ENCODE data around the gene NDEL1. TPM values are rescaled to one million over a fixed set of nuclear protein-coding genes. Genes with fewer than 3 reads are reported as not detected.

Gene NDEL1
- total RNA-seq, 1 donor from 2014 or later, result 43.5 TPM

DNA sequence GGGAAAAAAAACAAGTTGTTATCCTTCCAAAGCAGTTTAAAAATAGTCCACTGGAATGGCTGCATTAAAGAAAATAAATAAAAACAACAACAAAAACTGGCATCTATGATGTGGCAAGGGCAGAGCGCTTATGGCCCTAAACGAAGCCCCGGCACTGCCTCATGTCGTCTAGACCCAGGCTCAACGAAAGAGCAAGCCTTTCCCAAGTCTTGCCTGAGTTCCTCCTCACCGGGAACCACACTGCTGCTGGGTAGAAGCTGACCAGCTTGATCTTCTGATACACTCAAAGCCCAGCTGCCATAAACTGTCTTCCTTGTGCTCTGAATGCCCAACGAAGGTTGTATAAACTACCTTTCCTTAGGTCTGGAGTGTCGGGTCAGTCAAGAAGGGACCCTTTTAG is 37.0 kb downstream of the NDEL1 start:
- TF ChIP-seq, protein P1, sequence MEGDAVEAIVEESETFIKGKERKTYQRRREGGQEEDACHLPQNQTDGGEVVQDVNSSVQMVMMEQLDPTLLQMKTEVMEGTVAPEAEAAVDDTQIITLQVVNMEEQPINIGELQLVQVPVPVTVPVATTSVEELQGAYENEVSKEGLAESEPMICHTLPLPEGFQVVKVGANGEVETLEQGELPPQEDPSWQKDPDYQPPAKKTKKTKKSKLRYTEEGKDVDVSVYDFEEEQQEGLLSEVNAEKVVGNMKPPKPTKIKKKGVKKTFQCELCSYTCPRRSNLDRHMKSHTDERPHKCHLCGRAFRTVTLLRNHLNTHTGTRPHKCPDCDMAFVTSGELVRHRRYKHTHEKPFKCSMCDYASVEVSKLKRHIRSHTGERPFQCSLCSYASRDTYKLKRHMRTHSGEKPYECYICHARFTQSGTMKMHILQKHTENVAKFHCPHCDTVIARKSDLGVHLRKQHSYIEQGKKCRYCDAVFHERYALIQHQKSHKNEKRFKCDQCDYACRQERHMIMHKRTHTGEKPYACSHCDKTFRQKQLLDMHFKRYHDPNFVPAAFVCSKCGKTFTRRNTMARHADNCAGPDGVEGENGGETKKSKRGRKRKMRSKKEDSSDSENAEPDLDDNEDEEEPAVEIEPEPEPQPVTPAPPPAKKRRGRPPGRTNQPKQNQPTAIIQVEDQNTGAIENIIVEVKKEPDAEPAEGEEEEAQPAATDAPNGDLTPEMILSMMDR (IDR thresholded peaks at IDR 0.05; ENCODE audit: insufficient read depth, low read length, poor library complexity, severe bottlenecking), result no peak
- Histone ChIP-seq H3K27me3 (ENCODE audit: control insufficient read depth, insufficient read depth, low read length) (no peaks in the 10 kb centered on the region), H3K4me3 (ENCODE audit: low read depth, low read length) (no peak overlapping the region), H3K36me3 (ENCODE audit: control insufficient read depth, insufficient read depth, low read length) (no peaks in the 10 kb centered on the region)
- DNase-seq (ENCODE audit: low read depth), result no peak

DNA sequence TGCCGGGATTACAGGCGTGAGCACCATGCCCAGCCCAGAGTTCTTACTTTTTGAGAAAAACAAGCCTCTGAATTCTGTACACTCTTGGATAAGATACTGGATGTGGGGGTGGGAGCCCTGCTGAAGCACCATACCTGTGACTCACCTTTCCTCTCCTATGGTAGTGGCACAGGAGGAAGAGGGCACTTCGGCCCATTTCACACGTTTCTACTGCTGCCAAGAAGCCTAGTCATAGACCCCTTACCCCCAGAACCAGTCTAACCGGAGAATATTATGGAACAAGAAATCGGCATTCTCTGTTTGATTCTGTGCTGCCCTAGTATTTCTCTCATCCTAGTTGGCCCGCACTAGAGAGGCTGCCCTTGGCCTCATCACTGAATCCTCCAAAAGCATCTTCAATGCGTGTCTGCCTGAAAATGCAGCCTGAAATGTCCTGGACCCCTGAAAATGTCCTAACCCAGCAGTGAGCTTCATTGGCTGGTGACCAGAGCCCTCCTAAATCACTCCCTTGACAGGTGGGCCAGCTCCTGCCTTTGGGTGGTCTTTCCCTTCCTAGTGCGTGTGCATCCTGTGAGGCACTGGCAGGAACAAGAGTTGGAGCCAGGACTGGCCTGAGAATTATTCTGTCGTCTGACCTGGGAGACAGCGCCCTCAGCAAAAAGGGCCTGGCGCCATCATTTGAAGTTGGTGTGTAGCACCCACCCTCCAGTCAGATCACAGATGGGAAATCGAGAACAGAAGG is 37.9 kb downstream of the NDEL1 start:
- Histone ChIP-seq H3K27me3 (ENCODE audit: control insufficient read depth, insufficient read depth, low read length) (no peaks in the 10 kb centered on the region), H3K4me3 (ENCODE audit: low read depth, low read length) (no peak overlapping the region), H3K36me3 (ENCODE audit: control insufficient read depth, insufficient read depth, low read length) (no peaks in the 10 kb centered on the region)
- TF ChIP-seq, protein P1 (IDR thresholded peaks at IDR 0.05; ENCODE audit: insufficient read depth, low read length, poor library complexity, severe bottlenecking), result no peak
- no peak for DNase-seq (ENCODE audit: low read depth)

DNA sequence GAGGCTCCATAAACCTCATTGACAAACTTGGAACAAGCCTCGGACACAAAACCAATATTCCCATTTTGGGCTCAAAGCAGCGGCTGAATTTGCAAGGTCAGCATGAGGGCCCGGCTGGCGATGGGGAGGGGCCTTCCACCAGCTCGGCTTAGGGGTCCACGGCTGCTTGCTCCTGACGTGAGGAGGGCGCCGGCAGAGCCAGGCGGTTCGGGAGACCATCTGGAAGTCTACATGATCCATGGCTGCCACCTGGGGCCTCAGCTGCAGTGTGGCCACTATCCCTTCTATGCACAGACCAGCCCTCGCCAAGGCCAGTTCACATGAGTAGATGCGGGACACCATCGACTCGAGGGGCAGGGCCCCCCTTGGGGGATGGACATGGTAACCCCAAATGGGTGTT is 39.1 kb downstream of the NDEL1 start:
- no peak for DNase-seq (ENCODE audit: low read depth)
- no peak overlapping the region for H3K4me3 ChIP-seq (ENCODE audit: low read depth, low read length)
- no peaks in the 10 kb centered on the region for H3K27me3 ChIP-seq (ENCODE audit: control insufficient read depth, insufficient read depth, low read length)
- no peaks in the 10 kb centered on the region for H3K36me3 ChIP-seq (ENCODE audit: control insufficient read depth, insufficient read depth, low read length)
- TF ChIP-seq, protein P1 (IDR thresholded peaks at IDR 0.05; ENCODE audit: insufficient read depth, low read length, poor library complexity, severe bottlenecking), result no peak

DNA sequence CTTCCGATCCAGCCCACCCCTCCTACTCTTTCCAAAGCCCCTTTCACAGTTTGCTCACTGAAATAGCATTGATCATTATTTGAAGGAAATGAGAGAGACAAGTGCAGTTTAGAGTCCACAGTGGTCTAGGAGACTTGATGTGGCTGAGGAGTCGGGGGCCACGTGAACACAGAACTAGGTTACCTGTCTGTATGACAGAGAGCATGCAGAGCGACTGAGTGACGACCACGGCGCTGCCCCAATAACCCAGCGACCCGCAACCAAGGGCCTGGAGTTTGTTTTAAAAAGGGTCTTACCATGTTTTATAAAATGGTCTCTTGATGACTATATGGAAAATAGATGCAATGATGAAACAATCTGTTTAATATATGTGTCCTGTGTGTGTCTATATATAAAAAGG is 39.5 kb downstream of the NDEL1 start:
- Histone ChIP-seq H3K36me3 (ENCODE audit: control insufficient read depth, insufficient read depth, low read length) (no peaks in the 10 kb centered on the region), H3K4me3 (ENCODE audit: low read depth, low read length) (no peak overlapping the region), H3K27me3 (ENCODE audit: control insufficient read depth, insufficient read depth, low read length) (no peaks in the 10 kb centered on the region)
- TF ChIP-seq, protein P1 (IDR thresholded peaks at IDR 0.05; ENCODE audit: insufficient read depth, low read length, poor library complexity, severe bottlenecking), result no peak
- DNase-seq (ENCODE audit: low read depth), result no peak

DNA sequence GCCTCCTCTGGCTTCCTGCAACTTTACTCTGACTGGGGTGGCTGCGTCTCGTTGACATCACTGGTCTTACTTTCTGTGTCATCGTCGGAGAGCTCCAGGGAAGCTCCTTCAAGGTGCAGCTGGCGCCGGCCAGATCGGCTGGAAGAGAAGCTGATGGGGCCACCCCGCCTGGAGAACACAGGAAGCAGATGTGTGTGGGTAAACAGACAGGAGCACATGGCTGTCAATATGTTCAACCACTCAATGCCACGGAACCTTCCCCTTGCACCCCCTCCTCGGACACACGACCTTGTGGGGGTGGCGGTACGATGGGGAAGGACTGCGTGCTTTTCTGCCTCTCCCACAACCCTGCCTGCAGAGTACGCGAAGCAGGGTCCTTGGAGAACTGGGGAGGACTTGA is 40.1 kb downstream of the NDEL1 start:
- Histone ChIP-seq H3K36me3 (ENCODE audit: control insufficient read depth, insufficient read depth, low read length) (no peaks in the 10 kb centered on the region), H3K4me3 (ENCODE audit: low read depth, low read length) (no peak overlapping the region), H3K27me3 (ENCODE audit: control insufficient read depth, insufficient read depth, low read length) (no peaks in the 10 kb centered on the region)
- TF ChIP-seq, protein P1 (IDR thresholded peaks at IDR 0.05; ENCODE audit: insufficient read depth, low read length, poor library complexity, severe bottlenecking), result no peak
- DNase-seq (ENCODE audit: low read depth), result no peak

DNA sequence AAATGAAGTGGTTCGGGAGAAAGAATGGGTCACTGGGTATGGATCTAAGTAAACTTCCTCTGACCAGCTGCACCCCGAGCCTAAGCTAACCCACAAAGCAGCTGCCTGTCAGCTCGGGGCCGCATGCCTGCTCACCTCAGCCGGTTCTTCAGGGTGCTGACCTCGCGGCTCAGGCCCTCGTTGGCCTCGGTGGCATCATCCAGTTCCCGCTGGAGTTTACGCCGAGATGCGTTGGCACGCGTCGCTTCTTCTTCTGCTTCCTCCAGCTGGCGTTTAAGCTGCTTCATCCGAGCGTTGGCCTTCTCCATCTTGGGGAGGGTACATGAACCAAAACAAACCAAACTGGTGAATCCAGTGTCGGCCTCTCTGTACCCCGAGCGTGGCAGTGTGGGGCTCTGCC is 41.1 kb downstream of the NDEL1 start:
- TF ChIP-seq, protein P1 (IDR thresholded peaks at IDR 0.05; ENCODE audit: insufficient read depth, low read length, poor library complexity, severe bottlenecking), result no peak
- no peaks in the 10 kb centered on the region for H3K36me3 ChIP-seq (ENCODE audit: control insufficient read depth, insufficient read depth, low read length)
- no peak for DNase-seq (ENCODE audit: low read depth)
- no peaks in the 10 kb centered on the region for H3K27me3 ChIP-seq (ENCODE audit: control insufficient read depth, insufficient read depth, low read length)
- no peak overlapping the region for H3K4me3 ChIP-seq (ENCODE audit: low read depth, low read length)

All from kidney epithelial cell (primary cell).